ENCODE data around the gene PRSS8. TPM values are rescaled to one million over a fixed set of nuclear protein-coding genes. Genes with fewer than 3 reads are reported as not detected.

Gene PRSS8
- total RNA-seq, 1 donor from 2014 or later: not detected

- no peak for TF ChIP-seq CTCF (IDR thresholded peaks at IDR 0.05)
- H3K9me3 Mint-ChIP-seq (ENCODE audit: low read depth): no peaks in the 10 kb centered on the region
- peaks cover 21% of the 10 kb centered on the region for H3K4me1 Mint-ChIP-seq (ENCODE audit: low read depth)
- peak overlapping the region; percentile 67 for H3K4me3 Mint-ChIP-seq (ENCODE audit: unreplicated experiment)
- peaks cover 14% of the 10 kb centered on the region for H3K36me3 Mint-ChIP-seq (ENCODE audit: low read depth)
- H3K27me3 Mint-ChIP-seq (ENCODE audit: low read depth): no peaks in the 10 kb centered on the region
- DNase-seq (ENCODE audit: low spot score): no peak
- H3K27ac Mint-ChIP-seq (ENCODE audit: unreplicated experiment): no peak overlapping the region
Observed at GRCh38 chr16:31109622-31110021, 25.9 kb downstream of the PRSS8 start.

- Mint-ChIP-seq H3K36me3 (ENCODE audit: low read depth) (peaks cover 14% of the 10 kb centered on the region), H3K9me3 (ENCODE audit: low read depth) (no peaks in the 10 kb centered on the region), H3K27me3 (ENCODE audit: low read depth) (no peaks in the 10 kb centered on the region), H3K4me1 (ENCODE audit: low read depth) (peaks cover 21% of the 10 kb centered on the region), H3K4me3 (ENCODE audit: unreplicated experiment) (peak overlapping the region; percentile 81), H3K27ac (ENCODE audit: unreplicated experiment) (no peak overlapping the region)
- TF ChIP-seq CTCF (IDR thresholded peaks at IDR 0.05): no peak
- no peak for DNase-seq (ENCODE audit: low spot score)
Observed at GRCh38 chr16:31108794-31109558, 26.6 kb downstream of the PRSS8 start.

GRCh38 chr16:31108035-31108793 lies 27.3 kb downstream of the PRSS8 start, which contains the start of gene BCKDK:
Gene BCKDK (plus strand): TSS chr16:31108386. CDS start chr16:31109224, 838 bp downstream.
- H3K4me1 Mint-ChIP-seq (ENCODE audit: low read depth): peaks cover 21% of the 10 kb centered on the region
- peak within 1 kb of the TSS; percentile 52 for H3K27ac Mint-ChIP-seq (ENCODE audit: unreplicated experiment)
- no peaks in the 10 kb centered on the region for H3K27me3 Mint-ChIP-seq (ENCODE audit: low read depth)
- H3K36me3 Mint-ChIP-seq (ENCODE audit: low read depth): peaks cover 14% of the 10 kb centered on the region
- H3K4me3 Mint-ChIP-seq (ENCODE audit: unreplicated experiment): peak within 1 kb of the TSS; percentile 81
- DNase-seq (ENCODE audit: low spot score): no peak
- H3K9me3 Mint-ChIP-seq (ENCODE audit: low read depth): no peaks in the 10 kb centered on the region
- no peak for TF ChIP-seq CTCF (IDR thresholded peaks at IDR 0.05)

GRCh38 chr16:31107465-31107867 lies 28.1 kb downstream of the PRSS8 start:
- DNase-seq (ENCODE audit: low spot score): no peak
- Mint-ChIP-seq H3K36me3 (ENCODE audit: low read depth) (peaks cover 13% of the 10 kb centered on the region), H3K4me3 (ENCODE audit: unreplicated experiment) (peak overlapping the region; percentile 81), H3K27ac (ENCODE audit: unreplicated experiment) (peak overlapping the region; percentile 24), H3K9me3 (ENCODE audit: low read depth) (no peaks in the 10 kb centered on the region), H3K27me3 (ENCODE audit: low read depth) (no peaks in the 10 kb centered on the region), H3K4me1 (ENCODE audit: low read depth) (peaks cover 21% of the 10 kb centered on the region)
- TF ChIP-seq CTCF (IDR thresholded peaks at IDR 0.05): no peak
